AG10803 (cell line): Measurements from ENCODE around the gene LYG1.
A peak's percentile ranks its signal among the peaks of the same experiment; 100 is the strongest.
"Not testable (repeated sequence)": the region's sequence is repeated elsewhere in the genome, so short reads cannot be mapped to it uniquely, and the experiment has no call there.

Experiments used
- DNase-seq: peaks from one replicate; pipeline ENCODE4 v3.0.0; 2010; ENCODE audit warnings: low read depth
- H3K4me3 ChIP-seq: 2 replicates; pipeline ENCODE4 v1.5.1; 2011; ENCODE audit warnings: mild to moderate bottlenecking, low read length, control low read depth
- CTCF ChIP-seq: conservative IDR thresholded peaks from 2 replicates; pipeline ENCODE4 v1.5.1; 2011; ENCODE audit warnings: mild to moderate bottlenecking, low read length, control low read depth, inconsistent platforms

Gene LYG1

GRCh38 chr2:99337113-99338028 is 36.4 kb upstream of the LYG1 start, which contains the start of gene EIF5B:
EIF5B (plus strand) TSS chr2:99337389; CDS start chr2:99337555, 166 bp downstream.
- H3K4me3 ChIP-seq: peak within 1 kb of the TSS; percentile 97
- DNase-seq: peak; percentile 96
- peak; percentile 58 for TF ChIP-seq CTCF

DNA sequence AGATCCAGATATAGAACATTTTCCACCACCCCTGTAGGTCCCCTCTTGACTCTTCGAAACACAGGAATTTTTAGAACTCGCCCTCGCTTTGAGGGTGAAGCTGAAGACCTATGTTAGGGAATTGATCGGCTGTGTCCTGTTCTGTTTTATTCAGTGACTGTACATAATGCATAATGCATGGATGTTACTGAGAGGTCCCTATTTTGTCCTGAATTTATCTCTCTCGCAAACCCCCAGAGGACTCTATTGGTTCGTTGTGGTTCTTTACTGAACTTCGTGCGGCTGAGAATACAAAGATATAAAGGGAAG is 35.8 kb upstream of the LYG1 start:
- no peak for TF ChIP-seq CTCF
- DNase-seq: no peak
- H3K4me3 ChIP-seq: peak overlapping the region; percentile 90

DNA sequence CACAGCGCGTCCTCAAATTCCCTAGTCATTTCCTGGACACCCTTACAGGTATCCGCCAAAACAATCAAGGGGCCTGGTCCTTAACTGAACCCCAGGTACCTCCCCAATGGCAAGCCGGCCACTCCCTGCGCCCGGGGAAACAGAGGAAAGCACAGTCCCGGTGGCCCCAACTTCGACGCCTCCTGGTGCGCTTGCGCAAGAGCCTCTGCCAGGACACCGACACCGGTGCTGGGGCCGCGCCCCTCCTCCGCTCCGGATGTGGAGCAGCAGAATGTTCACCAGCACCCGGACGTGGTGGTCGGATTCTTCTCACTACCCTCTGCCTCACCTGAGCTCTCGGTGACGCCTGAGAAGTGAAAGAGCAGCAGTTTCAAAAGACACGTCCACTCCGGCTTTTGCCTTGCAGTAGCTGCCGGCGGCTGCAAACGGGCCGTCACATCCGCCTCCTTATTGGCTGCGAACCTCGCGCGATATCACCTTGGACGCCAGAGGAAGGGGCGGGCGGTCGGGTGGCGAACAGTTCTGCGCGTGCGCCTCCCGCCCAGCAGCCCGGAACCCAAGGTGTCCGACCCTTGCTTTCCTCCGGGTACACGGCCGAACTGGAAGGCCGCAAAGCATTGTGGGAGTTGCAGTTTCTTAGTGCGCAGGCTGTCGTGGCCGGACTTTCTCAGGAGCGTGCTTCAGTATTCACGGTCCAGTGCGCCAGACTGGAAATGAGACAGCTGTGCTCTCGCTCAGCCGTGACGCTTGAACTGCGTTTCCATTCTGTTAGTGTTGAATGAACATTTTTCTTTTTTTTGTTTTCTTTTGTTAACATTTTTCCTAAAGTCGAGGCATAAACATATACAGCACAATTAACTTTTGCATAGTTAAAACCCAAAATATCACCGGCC is 35.2 kb upstream of the LYG1 start, which contains the start of gene TXNDC9:
TSS of gene TXNDC9 (minus strand) at position 423 of the 893 bp plus-strand sequence. CDS start 3,123 bp downstream, outside the sequence.
- H3K4me3 ChIP-seq: peak within 1 kb of the TSS; percentile 97
- peak; percentile 100 for DNase-seq
- no peak for TF ChIP-seq CTCF

- no peak overlapping the region for H3K4me3 ChIP-seq
- no peak for DNase-seq
- TF ChIP-seq CTCF: no peak
Measured at GRCh38 chr2:99325384-99325783, 24.4 kb upstream of the LYG1 start.

GRCh38 chr2:99317873-99318200 is 16.8 kb upstream of the LYG1 start:
- H3K4me3 ChIP-seq, DNase-seq: not testable (repeated sequence)

DNA sequence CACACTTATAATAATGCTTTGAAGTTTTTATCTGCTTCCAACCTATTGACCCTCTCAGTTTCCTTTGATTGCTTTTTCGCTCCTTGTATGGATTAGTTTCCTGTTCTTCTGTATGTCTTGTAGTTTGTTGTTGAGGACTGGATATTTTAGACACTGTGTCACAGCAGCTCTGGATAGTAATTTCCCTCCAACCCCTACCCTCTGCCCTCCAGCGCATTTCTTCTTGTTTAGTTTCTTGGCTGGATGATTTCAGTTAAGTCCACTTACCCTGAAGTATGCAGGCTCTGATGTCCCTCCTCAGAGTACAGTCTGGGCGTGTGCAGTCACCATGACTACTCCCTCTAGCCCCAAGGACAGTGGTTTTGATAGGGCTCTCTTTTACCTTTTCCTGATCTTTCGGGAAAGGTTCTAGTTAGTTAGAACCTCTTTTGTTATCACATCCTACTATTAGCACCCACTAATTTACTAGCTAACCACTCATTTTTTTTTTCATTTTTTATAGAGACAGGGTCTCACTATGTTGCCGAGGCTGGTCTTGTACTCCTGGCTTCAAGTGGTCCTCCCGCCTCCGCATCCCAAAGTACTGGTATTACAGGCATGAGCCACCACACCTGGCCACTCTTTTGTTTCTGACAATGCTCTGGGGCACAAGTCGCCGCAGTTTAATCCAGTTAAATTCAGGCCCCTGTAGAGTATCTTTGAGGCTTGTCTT is 16.3 kb upstream of the LYG1 start:
- DNase-seq: no peak
- no peak overlapping the region for H3K4me3 ChIP-seq
- TF ChIP-seq CTCF: no peak

GRCh38 chr2:99299580-99299979 is 1.4 kb downstream of the LYG1 start:
- TF ChIP-seq CTCF: no peak
- DNase-seq: no peak
- no peak overlapping the region for H3K4me3 ChIP-seq
